ENCODE results near the gene PHAX.

The PHAX gene

DNA sequence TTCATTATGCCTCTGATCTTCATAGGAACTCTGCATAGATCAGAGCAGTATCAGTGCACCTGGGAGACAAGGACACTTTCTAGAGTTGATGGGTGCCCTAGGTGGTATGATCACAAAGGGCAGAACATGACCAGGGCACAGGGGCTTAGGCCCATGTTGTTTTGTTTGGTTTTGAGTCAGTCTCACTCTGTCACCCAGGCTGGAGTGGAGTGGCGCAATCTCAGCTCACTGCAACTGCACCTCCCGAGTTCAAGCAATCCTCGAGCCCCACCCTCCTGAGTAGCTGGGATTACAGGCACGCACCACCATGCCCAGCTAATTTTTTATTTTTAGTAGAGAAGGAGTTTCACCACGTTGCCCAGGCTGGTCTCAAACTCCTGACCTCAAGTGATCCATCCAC, 23.3 kb upstream of the PHAX start:
- no peaks in the 10 kb centered on the region for H3K4me1 ChIP-seq (ENCODE audit: control insufficient read depth, insufficient read depth, low read depth, low read length)
- H3K18ac ChIP-seq (ENCODE audit: low read depth in 1 of 2, low read length in 2 of 2): no peak overlapping the region
- H3K14ac ChIP-seq (ENCODE audit: low read length in 2 of 2): no peak overlapping the region
- no peak overlapping the region for H3K9ac ChIP-seq (ENCODE audit: low read length)
- no peak overlapping the region for H3K27ac ChIP-seq (ENCODE audit: low read length, poor library complexity, severe bottlenecking)
- H2BK15ac ChIP-seq (ENCODE audit: low read depth, poor library complexity, severe bottlenecking): no peak overlapping the region
- peaks cover 5% of the 10 kb centered on the region for H3K79me1 ChIP-seq (replicated peaks; ENCODE audit: low read length, poor library complexity, severe bottlenecking)
- no peak overlapping the region for H4K8ac ChIP-seq (ENCODE audit: low read length)
- no peak overlapping the region for H2BK12ac ChIP-seq (ENCODE audit: low read length in 2 of 2)
- WGBS: 92% methylated on average over 5 of the region's 5 CpGs
- no peaks in the 10 kb centered on the region for H3K9me3 ChIP-seq (ENCODE audit: control insufficient read depth, low read length)
- no peak overlapping the region for H2BK120ac ChIP-seq (ENCODE audit: low read depth, low read length)
- peaks cover 32 to 68% of the 10 kb centered on the region in 2 experiments for H3K36me3 ChIP-seq (ENCODE audit: control insufficient read depth in 1 of 2, insufficient read depth in 2 of 2, low read depth in 1 of 2, low read length in 2 of 2)
- H3K4me3 ChIP-seq (ENCODE audit: insufficient read depth in 1 of 2, low read depth in 1 of 2, low read length in 2 of 2): no peak overlapping the region
- no peak overlapping the region for H2AK5ac ChIP-seq (ENCODE audit: low read length, severe bottlenecking)
- H3K23ac ChIP-seq (ENCODE audit: low read length in 2 of 2): no peak overlapping the region
- no peak overlapping the region for H4K91ac ChIP-seq (ENCODE audit: low read length)
- H2AFZ ChIP-seq (ENCODE audit: low read depth, low read length): no peak overlapping the region
- no peak overlapping the region for H2BK5ac ChIP-seq (ENCODE audit: low read depth, low read length, poor library complexity, severe bottlenecking)
- no peak for DNase-seq
- no peak overlapping the region for H3K4ac ChIP-seq (ENCODE audit: low read depth in 1 of 2, low read length in 2 of 2)
- no peaks in the 10 kb centered on the region for H3K27me3 ChIP-seq (ENCODE audit: control insufficient read depth in 1 of 2, insufficient read depth in 1 of 2, low read length in 2 of 2)
- no peak overlapping the region for H3K4me2 ChIP-seq (ENCODE audit: low read length, poor library complexity, severe bottlenecking)

GRCh38 chr5:126579716-126580115, 21.0 kb upstream of the PHAX start:
- DNase-seq: no peak
- no peak overlapping the region for H3K18ac ChIP-seq (ENCODE audit: low read depth in 1 of 2, low read length in 2 of 2)
- no peak overlapping the region for H3K4ac ChIP-seq (ENCODE audit: low read depth in 1 of 2, low read length in 2 of 2)
- no peak overlapping the region for H3K9ac ChIP-seq (ENCODE audit: low read length)
- H2BK12ac ChIP-seq (ENCODE audit: low read length in 2 of 2): no peak overlapping the region
- peaks cover 5% of the 10 kb centered on the region for H3K79me1 ChIP-seq (replicated peaks; ENCODE audit: low read length, poor library complexity, severe bottlenecking)
- H3K27ac ChIP-seq (ENCODE audit: low read length, poor library complexity, severe bottlenecking): no peak overlapping the region
- H3K9me3 ChIP-seq (ENCODE audit: control insufficient read depth, low read length): no peaks in the 10 kb centered on the region
- H3K27me3 ChIP-seq (ENCODE audit: control insufficient read depth in 1 of 2, insufficient read depth in 1 of 2, low read length in 2 of 2): no peaks in the 10 kb centered on the region
- no peak overlapping the region for H3K4me3 ChIP-seq (ENCODE audit: insufficient read depth in 1 of 2, low read depth in 1 of 2, low read length in 2 of 2)
- no peak overlapping the region for H2BK120ac ChIP-seq (ENCODE audit: low read depth, low read length)
- no peak overlapping the region for H2AK5ac ChIP-seq (ENCODE audit: low read length, severe bottlenecking)
- H2AFZ ChIP-seq (ENCODE audit: low read depth, low read length): no peak overlapping the region
- H3K4me2 ChIP-seq (ENCODE audit: low read length, poor library complexity, severe bottlenecking): no peak overlapping the region
- peaks cover 36 to 78% of the 10 kb centered on the region in 2 experiments for H3K36me3 ChIP-seq (ENCODE audit: control insufficient read depth in 1 of 2, insufficient read depth in 2 of 2, low read depth in 1 of 2, low read length in 2 of 2)
- no peak overlapping the region for H2BK5ac ChIP-seq (ENCODE audit: low read depth, low read length, poor library complexity, severe bottlenecking)
- H2BK15ac ChIP-seq (ENCODE audit: low read depth, poor library complexity, severe bottlenecking): no peak overlapping the region
- no peak overlapping the region for H4K8ac ChIP-seq (ENCODE audit: low read length)
- no peak overlapping the region for H3K14ac ChIP-seq (ENCODE audit: low read length in 2 of 2)
- H3K4me1 ChIP-seq (ENCODE audit: control insufficient read depth, insufficient read depth, low read depth, low read length): no peaks in the 10 kb centered on the region
- no peak overlapping the region for H3K23ac ChIP-seq (ENCODE audit: low read length in 2 of 2)
- WGBS: 100% methylated on average over 1 of the region's 2 CpGs
- no peak overlapping the region for H4K91ac ChIP-seq (ENCODE audit: low read length)

GRCh38 chr5:126583761-126584160, 17.0 kb upstream of the PHAX start:
- H3K27me3 ChIP-seq (ENCODE audit: control insufficient read depth in 1 of 2, insufficient read depth in 1 of 2, low read length in 2 of 2): no peaks in the 10 kb centered on the region
- H3K14ac ChIP-seq (ENCODE audit: low read length in 2 of 2): no peak overlapping the region
- H2BK5ac ChIP-seq (ENCODE audit: low read depth, low read length, poor library complexity, severe bottlenecking): no peak overlapping the region
- H2AK5ac ChIP-seq (ENCODE audit: low read length, severe bottlenecking): no peak overlapping the region
- H3K18ac ChIP-seq (ENCODE audit: low read depth in 1 of 2, low read length in 2 of 2): no peak overlapping the region
- no peak overlapping the region for H3K23ac ChIP-seq (ENCODE audit: low read length in 2 of 2)
- no peak overlapping the region for H3K9ac ChIP-seq (ENCODE audit: low read length)
- peaks cover 12% of the 10 kb centered on the region for H3K79me1 ChIP-seq (replicated peaks; ENCODE audit: low read length, poor library complexity, severe bottlenecking)
- no peak overlapping the region for H3K27ac ChIP-seq (ENCODE audit: low read length, poor library complexity, severe bottlenecking)
- no peak for DNase-seq
- H3K4me2 ChIP-seq (ENCODE audit: low read length, poor library complexity, severe bottlenecking): no peak overlapping the region
- H3K36me3 ChIP-seq (ENCODE audit: control insufficient read depth in 1 of 2, insufficient read depth in 2 of 2, low read depth in 1 of 2, low read length in 2 of 2): peaks cover 33 to 76% of the 10 kb centered on the region in 2 experiments
- no peak overlapping the region for H4K8ac ChIP-seq (ENCODE audit: low read length)
- no peak overlapping the region for H3K4ac ChIP-seq (ENCODE audit: low read depth in 1 of 2, low read length in 2 of 2)
- no peak overlapping the region for H2BK12ac ChIP-seq (ENCODE audit: low read length in 2 of 2)
- 100% methylated on average over 1 of the region's 3 CpGs for WGBS
- no peak overlapping the region for H3K4me3 ChIP-seq (ENCODE audit: insufficient read depth in 1 of 2, low read depth in 1 of 2, low read length in 2 of 2)
- no peak overlapping the region for H2BK120ac ChIP-seq (ENCODE audit: low read depth, low read length)
- no peak overlapping the region for H4K91ac ChIP-seq (ENCODE audit: low read length)
- H3K4me1 ChIP-seq (ENCODE audit: control insufficient read depth, insufficient read depth, low read depth, low read length): no peaks in the 10 kb centered on the region
- H3K9me3 ChIP-seq (ENCODE audit: control insufficient read depth, low read length): no peaks in the 10 kb centered on the region
- no peak overlapping the region for H2AFZ ChIP-seq (ENCODE audit: low read depth, low read length)
- H2BK15ac ChIP-seq (ENCODE audit: low read depth, poor library complexity, severe bottlenecking): no peak overlapping the region

- no peaks in the 10 kb centered on the region for H3K27me3 ChIP-seq (ENCODE audit: control insufficient read depth in 1 of 2, insufficient read depth in 1 of 2, low read length in 2 of 2)
- peaks cover 31 to 55% of the 10 kb centered on the region in 2 experiments for H3K36me3 ChIP-seq (ENCODE audit: control insufficient read depth in 1 of 2, insufficient read depth in 2 of 2, low read depth in 1 of 2, low read length in 2 of 2)
- H3K9me3 ChIP-seq (ENCODE audit: control insufficient read depth, low read length): no peaks in the 10 kb centered on the region
- no peak overlapping the region for H2AK5ac ChIP-seq (ENCODE audit: low read length, severe bottlenecking)
- no peak overlapping the region for H3K14ac ChIP-seq (ENCODE audit: low read length in 2 of 2)
- H4K91ac ChIP-seq (ENCODE audit: low read length): no peak overlapping the region
- H3K4me2 ChIP-seq (ENCODE audit: low read length, poor library complexity, severe bottlenecking): no peak overlapping the region
- no peak overlapping the region for H3K27ac ChIP-seq (ENCODE audit: low read length, poor library complexity, severe bottlenecking)
- no peak overlapping the region for H3K4me3 ChIP-seq (ENCODE audit: insufficient read depth in 1 of 2, low read depth in 1 of 2, low read length in 2 of 2)
- H3K23ac ChIP-seq (ENCODE audit: low read length in 2 of 2): no peak overlapping the region
- no peak overlapping the region for H2BK120ac ChIP-seq (ENCODE audit: low read depth, low read length)
- peaks cover 23% of the 10 kb centered on the region for H3K79me1 ChIP-seq (replicated peaks; ENCODE audit: low read length, poor library complexity, severe bottlenecking)
- no peak overlapping the region for H2BK12ac ChIP-seq (ENCODE audit: low read length in 2 of 2)
- no peak overlapping the region for H3K18ac ChIP-seq (ENCODE audit: low read depth in 1 of 2, low read length in 2 of 2)
- no peak overlapping the region for H2BK15ac ChIP-seq (ENCODE audit: low read depth, poor library complexity, severe bottlenecking)
- DNase-seq: no peak
- H2BK5ac ChIP-seq (ENCODE audit: low read depth, low read length, poor library complexity, severe bottlenecking): no peak overlapping the region
- H4K8ac ChIP-seq (ENCODE audit: low read length): no peak overlapping the region
- peaks cover 5% of the 10 kb centered on the region for H3K4me1 ChIP-seq (ENCODE audit: control insufficient read depth, insufficient read depth, low read depth, low read length)
- no peak overlapping the region for H3K9ac ChIP-seq (ENCODE audit: low read length)
- H3K4ac ChIP-seq (ENCODE audit: low read depth in 1 of 2, low read length in 2 of 2): no peak overlapping the region
- no peak overlapping the region for H2AFZ ChIP-seq (ENCODE audit: low read depth, low read length)
- WGBS: 98% methylated on average over 7 of the region's 9 CpGs
These were observed 13.0 kb upstream of the PHAX start for GRCh38 chr5:126587551-126588390.
